GM12872 (cell line): ENCODE data around the gene LHX6.

Experiments
- CTCF ChIP-seq: IDR thresholded peaks from 3 replicates; pipeline ENCODE4 v1.5.1; 2011; ENCODE audit warnings: low read depth, mild to moderate bottlenecking, low read length, moderate library complexity; ENCODE audit not compliant: insufficient read depth

LHX6 gene

GRCh38 chr9:122214507-122214906, 14.2 kb downstream of the LHX6 start:
- no peak for TF ChIP-seq CTCF

GRCh38 chr9:122213589-122214413, 15.0 kb downstream of the LHX6 start:
- TF ChIP-seq CTCF: no peak

GRCh38 chr9:122213102-122213588, 15.6 kb downstream of the LHX6 start:
- TF ChIP-seq CTCF: no peak

- TF ChIP-seq CTCF: no peak
Observed at GRCh38 chr9:122212473-122213004, 16.2 kb downstream of the LHX6 start.

- no peak for TF ChIP-seq CTCF
Observed at GRCh38 chr9:122209451-122209850, 19.3 kb downstream of the LHX6 start.

- TF ChIP-seq CTCF: no peak
Observed at GRCh38 chr9:122207096-122207495, 21.7 kb downstream of the LHX6 start.

GRCh38 chr9:122206118-122207046, 22.4 kb downstream of the LHX6 start:
- TF ChIP-seq CTCF: no peak
